RWPE2 (cell line): ENCODE measurements around the gene SPHK1.
A peak's percentile ranks its signal among the peaks of the same experiment; 100 is the strongest.

ENCODE experiments used
- ATAC-seq: fragments of 200-7000 bp; cut with Tn5 transposase; 3 replicates; pipeline ENCODE4 v1.9.1; 2021; ENCODE audit warnings: low read depth
- DNase-seq: peaks from one replicate; pipeline ENCODE4 v3.0.0-alpha.2; 2020; ENCODE audit warnings: low spot score
- H3K27ac ChIP-seq: fragments of 450-650 bp; 2 replicates; pipeline ENCODE4 v1.5.1; 2017; ENCODE audit warnings: mild to moderate bottlenecking; ENCODE audit not compliant: poor library complexity, severe bottlenecking
- H3K27me3 ChIP-seq: fragments of 250-450 bp; sonication (Bioruptor Pico); 2 replicates; pipeline ENCODE4 v1.5.1; 2021; ENCODE audit warnings: mild to moderate bottlenecking, moderate library complexity; ENCODE audit not compliant: insufficient read depth, poor library complexity, severe bottlenecking
- H3K36me3 ChIP-seq: fragments of 250-450 bp; sonication (Bioruptor Pico); 2 replicates; pipeline ENCODE4 v1.5.1; 2020; ENCODE audit warnings: low read depth, mild to moderate bottlenecking, moderate library complexity
- H3K4me1 ChIP-seq: fragments of 250-450 bp; sonication (Bioruptor Pico); 2 replicates; pipeline ENCODE4 v1.5.1; 2021; ENCODE audit warnings: mild to moderate bottlenecking, moderate library complexity; ENCODE audit not compliant: insufficient read depth, poor library complexity, severe bottlenecking
- H3K4me3 ChIP-seq: fragments of 250-450 bp; sonication (Bioruptor Pico); 2 replicates; pipeline ENCODE4 v1.5.1; 2021; ENCODE audit warnings: mild to moderate bottlenecking, moderate library complexity; ENCODE audit not compliant: severe bottlenecking
- H3K9me3 ChIP-seq: fragments of 250-450 bp; sonication (Bioruptor Pico); 2 replicates; pipeline ENCODE4 v1.5.1; 2021; ENCODE audit warnings: mild to moderate bottlenecking, moderate library complexity; ENCODE audit not compliant: severe bottlenecking
- TF ChIP-seq, protein P1 (sequence below): fragments of 450-650 bp; IDR thresholded peaks from one replicate; pipeline ENCODE4 v1.5.1; 2017; ENCODE audit warnings: mild to moderate bottlenecking, moderate library complexity; ENCODE audit not compliant: poor library complexity, severe bottlenecking

Gene SPHK1

DNA sequence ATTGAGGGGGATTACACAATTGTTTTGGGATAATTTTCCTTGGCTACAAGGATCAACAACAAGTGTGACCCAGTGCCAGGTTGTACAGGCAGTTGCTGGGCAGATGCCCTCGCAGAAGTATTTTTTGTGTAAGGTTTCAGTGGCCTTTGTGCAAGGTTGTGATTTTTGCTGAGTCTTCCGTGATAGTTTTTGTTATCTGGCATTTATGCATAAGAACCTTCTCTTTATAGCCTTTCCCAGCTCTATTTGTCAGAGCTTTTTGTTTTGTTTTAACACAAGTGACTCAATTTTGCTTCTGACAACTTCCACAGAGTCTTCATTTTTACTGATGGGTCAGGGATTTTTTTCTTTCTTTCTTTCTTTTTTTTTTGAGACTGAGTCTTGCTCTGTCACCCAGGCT is 23.9 kb upstream of the SPHK1 start:
- TF ChIP-seq, protein P1, sequence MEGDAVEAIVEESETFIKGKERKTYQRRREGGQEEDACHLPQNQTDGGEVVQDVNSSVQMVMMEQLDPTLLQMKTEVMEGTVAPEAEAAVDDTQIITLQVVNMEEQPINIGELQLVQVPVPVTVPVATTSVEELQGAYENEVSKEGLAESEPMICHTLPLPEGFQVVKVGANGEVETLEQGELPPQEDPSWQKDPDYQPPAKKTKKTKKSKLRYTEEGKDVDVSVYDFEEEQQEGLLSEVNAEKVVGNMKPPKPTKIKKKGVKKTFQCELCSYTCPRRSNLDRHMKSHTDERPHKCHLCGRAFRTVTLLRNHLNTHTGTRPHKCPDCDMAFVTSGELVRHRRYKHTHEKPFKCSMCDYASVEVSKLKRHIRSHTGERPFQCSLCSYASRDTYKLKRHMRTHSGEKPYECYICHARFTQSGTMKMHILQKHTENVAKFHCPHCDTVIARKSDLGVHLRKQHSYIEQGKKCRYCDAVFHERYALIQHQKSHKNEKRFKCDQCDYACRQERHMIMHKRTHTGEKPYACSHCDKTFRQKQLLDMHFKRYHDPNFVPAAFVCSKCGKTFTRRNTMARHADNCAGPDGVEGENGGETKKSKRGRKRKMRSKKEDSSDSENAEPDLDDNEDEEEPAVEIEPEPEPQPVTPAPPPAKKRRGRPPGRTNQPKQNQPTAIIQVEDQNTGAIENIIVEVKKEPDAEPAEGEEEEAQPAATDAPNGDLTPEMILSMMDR, result no peak
- H3K27me3 ChIP-seq, result no peaks in the 10 kb centered on the region
- no peak overlapping the region for H3K27ac ChIP-seq
- ATAC-seq (no peak), DNase-seq (no peak)
- H3K4me1 ChIP-seq, result peaks cover 16% of the 10 kb centered on the region
- H3K4me3 ChIP-seq, result no peak overlapping the region
- H3K36me3 ChIP-seq, result no peaks in the 10 kb centered on the region
- H3K9me3 ChIP-seq, result no peaks in the 10 kb centered on the region

DNA sequence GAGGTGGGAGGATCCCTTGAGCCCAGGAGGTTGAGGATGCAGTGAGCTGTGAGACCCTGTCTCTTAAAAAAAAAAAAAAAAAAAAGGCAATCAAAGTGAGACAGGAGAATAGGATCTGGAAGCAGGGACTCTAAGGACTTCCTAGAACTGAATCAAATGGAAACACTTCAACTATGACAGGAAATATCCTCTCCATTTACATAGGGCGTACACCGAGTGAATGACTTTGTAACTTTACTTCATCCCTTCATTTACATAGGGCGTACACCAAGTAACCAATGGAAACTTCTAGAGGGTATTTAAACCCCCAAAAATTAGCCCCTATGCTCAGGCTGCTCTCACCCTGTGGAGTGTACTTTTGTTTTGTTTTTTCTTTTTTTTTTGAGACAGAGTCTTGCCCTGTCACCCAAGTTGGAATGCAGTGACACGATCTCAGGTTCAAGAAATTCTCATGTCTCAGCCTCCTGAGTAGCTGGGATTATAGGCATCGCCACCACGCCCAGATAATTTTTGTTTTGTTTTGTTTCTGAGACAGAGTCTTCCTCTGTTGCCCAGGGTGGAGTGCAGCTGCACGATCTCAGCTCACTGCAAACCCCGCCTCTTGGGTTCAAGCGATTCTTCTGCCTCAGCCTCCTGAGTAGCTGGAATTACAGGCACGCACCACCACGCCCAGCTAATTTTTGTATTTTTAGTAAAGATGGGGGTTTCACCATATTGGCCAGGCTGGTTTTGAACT is 21.1 kb upstream of the SPHK1 start:
- no peaks in the 10 kb centered on the region for H3K36me3 ChIP-seq
- peaks cover 13% of the 10 kb centered on the region for H3K4me1 ChIP-seq

DNA sequence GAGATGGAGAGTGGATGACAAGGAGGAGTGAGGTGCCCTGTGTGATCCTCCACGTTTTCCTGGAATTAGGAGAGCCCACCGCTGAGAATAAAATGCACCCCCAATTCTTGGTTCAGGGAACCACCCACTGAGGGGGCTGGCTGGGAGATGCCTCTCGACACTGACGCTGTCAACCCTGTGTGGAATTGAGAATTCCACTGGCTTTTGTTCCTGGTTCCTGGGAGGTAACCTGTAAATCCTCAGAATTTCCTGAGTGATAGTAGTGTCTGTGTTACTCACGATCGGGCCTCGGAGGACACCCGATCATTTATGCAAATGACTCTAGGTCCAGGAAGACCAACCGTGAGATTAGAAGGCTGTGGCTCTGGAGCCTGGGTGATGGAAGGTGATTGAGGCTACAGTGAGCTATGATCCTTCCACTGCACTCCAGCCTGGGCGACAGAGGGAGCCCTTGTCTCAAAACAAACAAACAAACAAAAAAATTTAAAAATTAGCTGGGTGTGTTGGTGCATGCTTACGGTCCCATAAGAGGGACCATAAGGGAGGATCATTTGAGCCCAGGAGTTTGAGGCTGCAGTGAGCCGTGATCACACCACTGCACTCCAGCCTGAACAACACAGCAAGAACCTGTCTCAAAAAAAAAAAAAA is 19.0 kb upstream of the SPHK1 start:
- DNase-seq (peak; percentile 38), ATAC-seq (peak; percentile 77)
- Histone ChIP-seq H3K9me3 (no peaks in the 10 kb centered on the region), H3K4me1 (peaks cover 16% of the 10 kb centered on the region), H3K27me3 (no peaks in the 10 kb centered on the region), H3K4me3 (no peak overlapping the region), H3K36me3 (no peaks in the 10 kb centered on the region), H3K27ac (no peak overlapping the region)
- TF ChIP-seq, protein P1, result peak; percentile 42

More for the DNA sequence above, 21.1 kb upstream of the SPHK1 start:
- no peaks in the 10 kb centered on the region for H3K9me3 ChIP-seq
- ATAC-seq (no peak), DNase-seq (peak; percentile 9)
- no peaks in the 10 kb centered on the region for H3K27me3 ChIP-seq
- H3K27ac ChIP-seq, result no peak overlapping the region
- TF ChIP-seq, protein P1, result no peak
- no peak overlapping the region for H3K4me3 ChIP-seq

DNA sequence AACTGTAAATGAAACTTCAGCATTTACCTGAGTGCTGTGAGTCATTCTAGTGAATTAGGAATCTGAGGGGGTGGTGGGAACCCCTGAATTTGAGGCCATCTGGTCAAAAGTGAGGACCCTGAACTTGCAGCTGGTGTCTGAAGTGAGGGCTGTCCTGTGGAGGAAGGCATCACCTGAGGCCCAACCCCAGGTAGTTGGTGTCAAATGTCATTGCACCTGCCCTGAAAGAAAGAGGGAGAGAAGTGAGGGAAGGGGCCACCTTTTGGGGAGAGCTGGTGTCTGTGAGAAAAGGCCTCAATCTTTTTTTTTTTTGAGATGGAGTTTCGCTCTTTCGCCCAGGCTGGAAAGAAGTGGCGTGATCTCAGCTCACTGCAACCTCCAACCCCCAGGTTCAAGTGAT is 18.2 kb upstream of the SPHK1 start:
- H3K4me3 ChIP-seq, result no peak overlapping the region
- no peaks in the 10 kb centered on the region for H3K36me3 ChIP-seq
- H3K27ac ChIP-seq, result no peak overlapping the region
- no peaks in the 10 kb centered on the region for H3K9me3 ChIP-seq
- H3K27me3 ChIP-seq, result no peaks in the 10 kb centered on the region
- H3K4me1 ChIP-seq, result peaks cover 25% of the 10 kb centered on the region
- DNase-seq (no peak), ATAC-seq (no peak)
- TF ChIP-seq, protein P1, result no peak

DNA sequence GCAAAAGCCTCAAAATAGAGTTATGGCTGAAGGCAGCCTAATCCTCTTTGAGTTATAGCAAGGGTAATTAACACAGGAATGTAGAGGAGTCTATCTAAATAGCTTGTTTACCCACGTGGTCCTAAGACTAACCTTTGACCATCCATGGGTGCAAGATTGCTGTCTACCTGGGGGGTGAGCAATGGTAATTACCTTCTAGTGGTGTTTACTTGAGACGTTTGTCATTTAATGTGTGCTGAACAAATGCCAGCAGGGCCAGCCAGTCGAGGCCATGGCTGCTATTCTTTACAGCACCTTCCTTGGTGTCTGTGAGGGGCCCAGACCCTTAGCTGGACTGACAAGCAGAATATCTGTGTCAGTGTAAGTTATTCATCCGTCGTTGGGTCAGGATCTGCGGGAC is 16.8 kb upstream of the SPHK1 start:
- Histone ChIP-seq H3K4me1 (peaks cover 26% of the 10 kb centered on the region), H3K27me3 (no peaks in the 10 kb centered on the region), H3K27ac (no peak overlapping the region), H3K9me3 (no peaks in the 10 kb centered on the region), H3K36me3 (no peaks in the 10 kb centered on the region), H3K4me3 (no peak overlapping the region)
- no peak for ATAC-seq
- no peak for DNase-seq
- TF ChIP-seq, protein P1, result no peak
